NCI-H510A treated with DMSO at 0.1 percent for 48 hours (cell line): ENCODE measurements around the gene ZNF177.
A peak's percentile ranks its signal among the peaks of the same experiment; 100 is the strongest.
"Not testable (repeated sequence)": the region's sequence is repeated elsewhere in the genome, so short reads cannot be mapped to it uniquely, and the experiment has no call there.

ENCODE experiments used
- DNase-seq: peaks from one replicate; lab custom pipeline; 2025; lab: John Stamatoyannopoulos, UW

ZNF177 gene

GRCh38 chr19:9362905-9363304, at the start of gene ZNF177:
TSS of gene ZNF177 (plus strand) at chr19:9363013. CDS start at chr19:9378312, 15,299 bp downstream.
- no peak for DNase-seq

- no peak for DNase-seq
Observed at GRCh38 chr19:9313756-9314155, 49.1 kb upstream of the ZNF177 start.

- DNase-seq, result no peak
Observed at GRCh38 chr19:9321338-9321737, 41.5 kb upstream of the ZNF177 start.

DNA sequence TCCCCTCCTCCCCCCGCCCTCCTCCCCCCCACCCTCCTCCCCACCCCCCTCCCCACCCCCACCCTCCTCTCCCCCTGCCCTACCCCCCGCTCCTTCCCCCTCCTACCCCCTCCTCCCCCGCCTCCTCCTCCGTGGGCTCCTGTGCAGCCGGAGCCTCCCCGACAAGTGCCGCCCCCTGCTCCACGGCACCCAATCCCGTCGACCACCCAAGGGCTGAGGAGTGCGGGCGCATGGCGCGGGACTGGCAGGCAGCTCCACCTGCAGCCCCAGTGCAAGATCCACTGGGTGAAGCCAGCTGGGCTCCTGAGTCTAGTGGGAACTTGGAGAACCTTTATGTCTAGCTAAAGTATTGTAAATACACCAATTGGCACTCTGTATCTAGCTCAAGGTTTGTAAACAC, 41.1 kb upstream of the ZNF177 start:
- DNase-seq, result not testable (repeated sequence)

- not testable (repeated sequence) for DNase-seq
Observed at GRCh38 chr19:9322201-9322600, 40.6 kb upstream of the ZNF177 start.

GRCh38 chr19:9323557-9323918, 39.3 kb upstream of the ZNF177 start:
- DNase-seq, result peak; percentile 85

DNA sequence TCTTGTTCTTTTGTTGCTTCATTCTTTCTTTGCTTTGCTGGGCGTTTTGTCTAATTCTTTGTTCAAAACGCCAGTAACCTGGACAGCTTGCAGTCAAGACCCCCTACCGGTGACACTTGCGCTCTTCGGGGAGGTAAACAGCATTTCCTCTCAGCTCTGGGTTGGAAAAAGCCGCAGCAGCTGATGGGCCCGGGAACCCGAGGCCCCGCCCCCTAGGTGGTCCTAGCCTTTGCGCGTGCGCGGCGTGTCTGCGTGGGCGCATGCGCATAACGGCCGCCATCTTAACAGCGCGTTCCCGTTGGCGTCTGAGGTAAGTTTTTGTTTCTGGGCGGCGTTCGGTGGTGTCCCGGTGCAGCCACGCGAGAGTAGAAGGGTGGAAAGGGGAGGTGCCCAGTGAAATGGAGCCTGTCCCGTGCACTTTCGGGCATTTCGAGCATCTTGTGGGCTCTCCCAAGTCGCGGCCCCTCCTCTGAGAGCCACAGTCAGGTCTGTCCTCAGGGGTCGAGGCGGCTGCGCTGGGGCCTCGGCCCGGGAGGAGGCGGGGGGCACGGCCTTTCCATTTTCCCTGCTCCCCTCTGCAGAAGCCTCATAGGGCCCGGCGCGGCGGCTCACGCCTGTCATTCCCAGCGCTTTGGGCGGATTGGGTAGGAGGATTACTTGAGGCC, 38.8 kb upstream of the ZNF177 start, which contains the start of gene ZNF559:
Gene ZNF559, plus strand, starts transcription at position 261 of the 665 bp plus-strand sequence. CDS start 14,371 bp downstream, outside the sequence.
- peak; percentile 97 for DNase-seq

- DNase-seq, result no peak
Observed at GRCh38 chr19:9324584-9324962, 38.2 kb upstream of the ZNF177 start.

- no peak for DNase-seq
Observed at GRCh38 chr19:9329999-9330398, 32.8 kb upstream of the ZNF177 start.

DNA sequence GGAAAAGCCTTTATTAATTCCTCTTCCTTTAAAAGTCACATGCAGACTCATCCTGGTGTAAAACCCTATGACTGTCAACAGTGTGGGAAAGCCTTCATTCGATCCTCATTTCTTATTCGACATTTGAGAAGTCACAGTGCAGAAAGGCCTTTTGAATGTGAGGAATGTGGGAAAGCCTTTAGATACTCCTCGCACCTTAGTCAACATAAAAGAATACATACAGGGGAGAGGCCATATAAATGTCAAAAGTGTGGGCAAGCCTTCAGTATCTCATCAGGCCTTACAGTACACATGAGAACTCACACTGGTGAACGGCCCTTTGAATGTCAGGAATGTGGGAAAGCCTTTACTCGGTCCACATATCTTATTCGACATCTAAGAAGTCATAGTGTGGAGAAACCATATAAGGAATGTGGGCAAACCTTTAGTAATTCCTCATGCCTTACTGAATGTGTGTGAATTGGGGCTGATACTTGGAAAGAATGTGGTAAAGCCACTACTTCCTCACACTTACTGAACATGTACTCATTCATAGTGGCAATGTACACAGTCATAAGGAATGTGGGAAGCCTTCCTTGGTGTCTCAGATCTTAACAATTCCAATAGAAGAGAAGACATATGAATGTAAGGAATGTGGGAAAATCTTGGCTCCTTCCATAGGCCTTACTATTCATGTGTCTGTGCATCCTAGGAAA, 20.1 kb upstream of the ZNF177 start:
- DNase-seq, result no peak

- no peak for DNase-seq
Observed at GRCh38 chr19:9345005-9345404, 17.8 kb upstream of the ZNF177 start.

DNA sequence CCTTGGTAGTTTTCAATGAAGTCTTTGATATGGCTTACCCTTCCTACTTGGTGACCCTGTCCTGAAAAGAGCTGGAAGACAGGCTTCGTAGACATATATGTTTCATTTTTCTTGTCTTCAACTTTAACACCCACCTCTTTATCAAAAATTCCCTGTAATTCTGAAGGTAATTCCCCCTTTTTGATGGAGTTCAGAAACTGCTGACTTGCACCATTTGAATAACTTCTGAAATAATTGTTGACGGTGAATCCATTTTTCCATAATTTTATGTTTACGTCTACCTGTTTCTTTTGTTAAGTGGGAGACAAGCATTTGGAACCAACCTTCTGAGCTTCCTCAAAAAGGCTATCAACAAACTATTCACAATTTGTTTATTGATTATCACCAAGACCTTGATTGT, 14.6 kb upstream of the ZNF177 start:
- DNase-seq, result no peak

DNA sequence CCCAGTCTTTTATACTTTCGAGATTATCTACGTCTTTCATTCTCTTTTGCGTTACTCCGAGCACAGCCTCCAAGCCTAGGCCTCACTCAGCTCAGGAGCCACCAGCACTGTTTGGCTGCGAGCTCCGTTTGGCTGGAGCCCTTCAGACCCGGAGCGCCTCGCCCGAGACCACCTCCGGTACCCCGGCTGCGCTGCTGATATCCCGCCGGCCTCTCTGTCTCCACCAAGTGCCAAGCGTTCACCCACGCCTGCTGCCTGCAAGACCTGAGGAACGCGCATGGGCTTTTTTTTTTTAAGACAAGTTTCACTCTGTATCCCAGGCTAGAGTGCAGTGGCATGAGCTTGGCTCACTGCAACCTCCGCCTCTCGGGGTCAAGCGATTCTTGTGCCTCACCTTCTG, 14.1 kb upstream of the ZNF177 start:
- no peak for DNase-seq

DNA sequence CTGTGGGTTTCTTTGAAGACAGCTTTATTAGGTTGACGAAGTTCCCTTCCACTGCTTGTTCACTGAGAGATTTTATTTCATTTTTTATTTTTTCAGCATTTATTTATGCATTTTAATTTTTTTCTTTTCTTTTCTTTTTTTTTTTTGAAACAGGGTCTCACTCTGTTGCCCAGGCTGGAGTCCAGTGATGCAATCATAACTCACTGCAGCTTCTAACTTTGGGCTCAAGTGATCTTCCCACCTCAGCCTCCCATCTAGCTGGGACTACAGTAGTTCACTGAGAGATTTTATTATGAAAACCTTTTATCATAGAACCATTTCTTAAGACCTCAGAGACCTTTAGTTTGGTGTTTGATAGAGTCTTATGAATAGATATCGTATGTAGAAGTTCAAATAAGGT, 10.3 kb upstream of the ZNF177 start:
- DNase-seq, result no peak

GRCh38 chr19:9353011-9353410, 9.8 kb upstream of the ZNF177 start:
- DNase-seq, result no peak

DNA sequence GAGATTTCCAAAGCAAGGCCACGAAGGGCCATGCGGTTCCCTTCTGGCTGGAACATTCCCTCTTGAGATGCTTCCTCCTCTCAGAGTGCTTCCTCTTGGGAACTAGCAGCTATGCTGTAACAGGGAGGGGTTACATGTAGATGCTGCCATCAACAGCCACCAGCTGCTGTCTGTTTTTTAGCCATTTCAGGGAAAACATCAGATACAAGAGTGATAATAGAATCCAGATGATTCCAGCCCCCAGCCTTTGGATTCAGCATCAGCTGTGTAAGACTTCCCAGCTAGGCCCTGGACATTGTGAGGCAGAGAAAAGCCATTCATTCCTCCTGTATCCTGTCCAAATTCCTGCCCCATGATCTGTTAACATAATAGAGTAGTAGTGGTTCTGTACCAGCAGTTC, 8.2 kb upstream of the ZNF177 start:
- no peak for DNase-seq

DNA sequence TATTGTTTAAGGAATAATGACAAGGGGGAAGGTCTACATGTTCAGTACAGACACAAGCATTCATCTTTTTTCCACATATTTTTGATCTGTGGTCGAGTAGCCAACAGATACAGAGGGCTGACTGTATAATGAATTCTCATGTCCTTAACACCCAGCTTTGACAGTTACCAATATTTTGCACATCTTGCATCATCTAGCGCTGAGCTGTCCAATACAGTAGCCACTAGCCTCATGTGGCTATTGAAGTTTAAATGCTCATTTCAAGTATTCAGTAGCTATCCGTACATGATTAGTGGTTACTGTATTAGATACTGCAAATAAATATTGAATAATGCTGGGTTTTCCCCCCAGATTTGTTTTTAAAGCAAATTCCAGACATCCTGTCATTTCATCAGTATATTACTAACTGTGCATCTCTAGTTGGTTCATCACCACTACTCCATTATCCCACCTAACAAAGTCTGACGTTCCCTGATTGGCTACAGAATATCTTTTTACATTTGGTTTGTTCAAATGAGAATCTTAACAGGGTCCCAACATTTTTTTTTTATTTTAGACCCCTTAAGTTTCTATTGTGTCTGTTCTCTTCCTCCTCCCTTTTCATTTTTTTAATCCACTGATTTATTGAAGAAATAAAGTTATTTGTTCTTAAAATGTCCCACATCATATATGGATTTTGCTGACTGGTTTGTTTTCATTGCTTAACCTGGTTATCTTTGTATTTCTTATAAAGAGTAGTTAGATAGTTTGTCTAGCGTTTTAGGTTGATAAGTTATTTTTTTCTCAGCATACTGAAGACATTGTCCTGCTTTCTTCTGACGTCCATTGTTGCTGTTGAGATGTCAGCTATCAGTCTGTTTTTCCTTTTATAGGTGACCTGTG, 8.2 kb downstream of the ZNF177 start:
- no peak for DNase-seq

- no peak for DNase-seq
Observed at GRCh38 chr19:9381361-9381785, 18.6 kb downstream of the ZNF177 start.

GRCh38 chr19:9406798-9407352, 44.1 kb downstream of the ZNF177 start:
- no peak for DNase-seq

- DNase-seq, result no peak
Observed at GRCh38 chr19:9407827-9408226, 45.0 kb downstream of the ZNF177 start.

DNA sequence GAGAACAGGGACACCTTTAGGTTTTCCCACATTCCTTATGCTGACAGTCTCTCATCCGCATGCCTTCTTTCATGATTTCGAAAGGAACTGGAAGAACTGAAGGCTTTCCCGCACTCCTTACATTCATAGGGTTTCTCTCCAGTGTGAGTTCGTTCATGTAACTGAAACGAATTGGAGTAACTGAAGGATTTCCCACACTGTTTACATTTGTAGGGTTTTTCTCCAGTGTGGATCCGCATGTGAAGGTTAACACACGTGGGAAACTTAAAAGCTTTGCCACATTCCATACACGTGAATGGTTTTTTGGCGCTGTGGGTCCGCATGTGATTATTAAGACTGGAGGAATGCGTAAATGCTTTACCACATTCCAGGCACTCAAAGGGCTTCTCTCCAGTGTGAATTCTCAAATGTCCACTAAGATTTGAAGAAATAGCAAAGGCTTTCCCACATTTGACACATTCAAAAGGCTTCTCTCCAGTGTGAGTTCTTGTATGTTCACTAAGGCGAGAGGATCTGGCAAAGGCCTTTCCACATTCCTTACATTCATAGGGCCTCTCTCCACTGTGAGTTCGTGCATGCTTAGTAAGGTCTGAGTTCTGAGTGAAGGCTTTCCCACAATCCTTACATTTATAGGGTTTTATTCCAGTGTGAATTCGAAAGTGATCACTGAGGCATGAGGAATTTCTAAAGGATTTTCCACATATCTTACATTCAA, 50.6 kb downstream of the ZNF177 start:
- no peak for DNase-seq

DNA sequence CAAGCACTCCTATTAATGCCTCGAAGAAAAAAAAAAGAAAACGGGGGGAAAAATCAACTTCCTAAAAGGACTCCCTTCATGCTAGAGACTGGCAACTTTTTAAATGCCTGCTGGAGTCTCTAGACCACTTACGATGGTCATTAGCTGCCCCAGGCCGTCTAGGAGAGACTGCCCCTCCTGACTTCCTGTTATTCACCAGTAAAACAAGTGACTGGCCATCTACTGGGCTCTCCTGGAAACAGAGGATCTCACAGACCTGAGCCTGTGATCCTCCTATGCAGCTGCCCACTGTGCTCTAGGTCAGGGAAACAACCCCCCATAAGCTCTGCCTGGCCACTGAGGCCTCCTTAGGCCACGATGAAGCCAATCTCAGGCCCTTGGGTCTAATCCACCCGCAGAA, 65.1 kb downstream of the ZNF177 start:
- no peak for DNase-seq
